Neutrophil (primary cell): ENCODE results near the gene ALG2.

ENCODE experiments used
- H3K27ac ChIP-seq: fragments of 200-600 bp; sonication (generic); 2 replicates; pipeline ENCODE4 v1.5.1; 2016; ENCODE audit warnings: mild to moderate bottlenecking, moderate library complexity
- H3K27me3 ChIP-seq: fragments of 200-600 bp; sonication (generic); 2 replicates; pipeline ENCODE4 v1.6.0; 2016; ENCODE audit warnings: mild to moderate bottlenecking
- H3K36me3 ChIP-seq: fragments of 200-600 bp; sonication (generic); 2 replicates; pipeline ENCODE4 v1.5.1; 2017
- H3K4me1 ChIP-seq, 2 experiments: fragments of 200-600 bp in 1 of 2; sonication (generic) in 1 of 2; 1 replicate in 1 of 2; 2 replicates in 1 of 2; pipeline versions ENCODE4 v1.5.1 to v1.6.1; 2013 to 2016; ENCODE audit warnings: low read depth in 1 of 2, low read length in 1 of 2, mild to moderate bottlenecking in 1 of 2, moderate library complexity in 1 of 2; ENCODE audit not compliant: control insufficient read depth in 1 of 2, insufficient read depth in 1 of 2
- H3K4me3 ChIP-seq, 2 experiments: fragments of 200-600 bp in 1 of 2; sonication (generic) in 1 of 2; 1 replicate in 1 of 2; 2 replicates in 1 of 2; pipeline ENCODE4 v1.5.1; 2013 to 2016; ENCODE audit warnings: low read depth in 1 of 2, low read length in 1 of 2, mild to moderate bottlenecking in 1 of 2, moderate library complexity in 1 of 2
- H3K9me3 ChIP-seq: fragments of 200-600 bp; sonication (generic); 2 replicates; pipeline ENCODE4 v1.5.1; 2016
- TF ChIP-seq, protein P1 (sequence below): fragments of 200-600 bp; sonication (generic); IDR thresholded peaks from 2 replicates; pipeline ENCODE4 v1.5.1; 2016; ENCODE audit warnings: antibody characterized with exemption

The ALG2 gene

GRCh38 chr9:99235926-99236634, 14.3 kb upstream of the ALG2 start:
- TF ChIP-seq, protein P1, sequence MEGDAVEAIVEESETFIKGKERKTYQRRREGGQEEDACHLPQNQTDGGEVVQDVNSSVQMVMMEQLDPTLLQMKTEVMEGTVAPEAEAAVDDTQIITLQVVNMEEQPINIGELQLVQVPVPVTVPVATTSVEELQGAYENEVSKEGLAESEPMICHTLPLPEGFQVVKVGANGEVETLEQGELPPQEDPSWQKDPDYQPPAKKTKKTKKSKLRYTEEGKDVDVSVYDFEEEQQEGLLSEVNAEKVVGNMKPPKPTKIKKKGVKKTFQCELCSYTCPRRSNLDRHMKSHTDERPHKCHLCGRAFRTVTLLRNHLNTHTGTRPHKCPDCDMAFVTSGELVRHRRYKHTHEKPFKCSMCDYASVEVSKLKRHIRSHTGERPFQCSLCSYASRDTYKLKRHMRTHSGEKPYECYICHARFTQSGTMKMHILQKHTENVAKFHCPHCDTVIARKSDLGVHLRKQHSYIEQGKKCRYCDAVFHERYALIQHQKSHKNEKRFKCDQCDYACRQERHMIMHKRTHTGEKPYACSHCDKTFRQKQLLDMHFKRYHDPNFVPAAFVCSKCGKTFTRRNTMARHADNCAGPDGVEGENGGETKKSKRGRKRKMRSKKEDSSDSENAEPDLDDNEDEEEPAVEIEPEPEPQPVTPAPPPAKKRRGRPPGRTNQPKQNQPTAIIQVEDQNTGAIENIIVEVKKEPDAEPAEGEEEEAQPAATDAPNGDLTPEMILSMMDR, result no peak
- Histone ChIP-seq H3K4me1 (no peaks in the 10 kb centered on the region), H3K27ac (no peak overlapping the region), H3K36me3 (peaks cover 24% of the 10 kb centered on the region), H3K9me3 (no peaks in the 10 kb centered on the region), H3K4me3 (no peak overlapping the region), H3K27me3 (no peaks in the 10 kb centered on the region)

DNA sequence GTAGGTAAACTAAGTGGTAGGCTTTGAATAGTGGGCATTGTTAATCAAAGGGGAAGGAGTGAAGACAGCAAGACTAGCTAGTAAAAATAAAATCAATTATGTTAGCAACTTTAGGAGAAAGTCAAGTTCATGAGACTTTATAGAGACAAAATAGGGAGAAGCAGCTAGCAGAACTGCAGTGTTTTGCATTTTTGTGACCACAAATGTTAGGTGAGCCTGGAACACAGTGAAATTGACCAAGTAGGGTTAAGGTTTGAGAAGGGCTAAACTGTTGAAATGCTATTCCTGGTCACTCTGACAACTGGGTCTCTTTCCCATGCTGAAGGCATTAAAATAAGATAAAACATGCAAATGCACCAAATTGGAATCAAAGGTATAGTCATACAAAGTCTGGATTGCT, 13.3 kb upstream of the ALG2 start:
- H3K27ac ChIP-seq, result no peak overlapping the region
- H3K4me1 ChIP-seq, result no peaks in the 10 kb centered on the region
- TF ChIP-seq, protein P1, result no peak
- no peaks in the 10 kb centered on the region for H3K27me3 ChIP-seq
- peaks cover 34% of the 10 kb centered on the region for H3K36me3 ChIP-seq
- H3K9me3 ChIP-seq, result no peaks in the 10 kb centered on the region
- H3K4me3 ChIP-seq, result no peak overlapping the region

DNA sequence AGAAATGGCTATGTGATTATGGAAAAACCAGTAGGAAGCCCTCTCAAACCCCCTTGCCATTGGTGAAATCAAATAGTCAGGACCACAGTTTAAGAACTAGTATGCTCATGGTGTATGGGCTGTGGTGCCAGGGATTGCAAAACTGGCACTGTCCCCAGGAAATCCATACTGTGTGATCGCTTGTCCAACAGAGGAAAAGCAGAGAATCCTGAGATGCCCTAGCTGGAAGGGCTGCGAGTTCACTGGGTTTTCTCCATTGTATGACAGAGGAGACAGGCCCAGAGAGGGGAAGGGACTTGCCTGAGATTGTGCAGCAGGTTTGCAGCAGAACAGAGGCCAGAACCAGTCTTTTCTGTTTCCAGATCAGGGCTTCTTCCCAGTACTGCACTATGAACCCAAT, 12.9 kb upstream of the ALG2 start:
- no peak overlapping the region for H3K27ac ChIP-seq
- no peaks in the 10 kb centered on the region for H3K4me1 ChIP-seq
- peaks cover 36% of the 10 kb centered on the region for H3K36me3 ChIP-seq

GRCh38 chr9:99231711-99232110, 10.0 kb upstream of the ALG2 start:
- Histone ChIP-seq H3K27ac (no peak overlapping the region), H3K4me1 (no peaks in the 10 kb centered on the region), H3K9me3 (no peaks in the 10 kb centered on the region), H3K27me3 (no peaks in the 10 kb centered on the region), H3K4me3 (no peak overlapping the region), H3K36me3 (peaks cover 55% of the 10 kb centered on the region)
- TF ChIP-seq, protein P1, result no peak

More for the DNA sequence above, 12.9 kb upstream of the ALG2 start:
- TF ChIP-seq, protein P1, result no peak
- H3K27me3 ChIP-seq, result no peaks in the 10 kb centered on the region
- H3K4me3 ChIP-seq, result no peak overlapping the region
- H3K9me3 ChIP-seq, result no peaks in the 10 kb centered on the region

DNA sequence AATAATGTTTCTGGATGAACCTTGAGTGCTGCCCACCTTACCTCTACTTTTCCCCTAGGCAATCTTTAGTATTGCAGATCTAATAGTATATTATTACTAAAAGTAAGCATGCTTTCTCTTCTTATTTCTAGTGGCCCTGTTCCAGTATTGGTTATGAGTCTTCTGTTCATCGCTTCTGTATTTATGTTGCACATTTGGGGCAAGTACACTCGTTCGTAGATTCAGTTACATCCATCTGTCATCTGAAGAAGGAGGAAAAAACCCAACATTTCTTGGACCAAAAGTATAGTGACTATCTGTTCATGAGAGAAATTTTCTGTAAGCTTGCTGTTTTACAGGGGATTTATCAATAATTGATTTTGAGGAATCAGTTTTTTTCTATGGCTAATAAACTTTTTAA, 8.5 kb upstream of the ALG2 start:
- Histone ChIP-seq H3K9me3 (no peaks in the 10 kb centered on the region), H3K36me3 (peaks cover 64% of the 10 kb centered on the region), H3K4me1 (no peaks in the 10 kb centered on the region), H3K27ac (no peak overlapping the region), H3K27me3 (no peaks in the 10 kb centered on the region), H3K4me3 (no peak overlapping the region)
- TF ChIP-seq, protein P1, result no peak
